Vagina (tissue), 2 donors: Measurements from ENCODE around the gene HM13. TPM values are rescaled to one million over a fixed set of nuclear protein-coding genes. Genes with fewer than 3 reads are reported as not detected.
"Not testable (repeated sequence)": the region's sequence is repeated elsewhere in the genome, so short reads cannot be mapped to it uniquely, and the experiment has no call there.

Experiments used
- DNase-seq, 2 donors: peaks; one replicate each; pipeline ENCODE4 v3.0.0-alpha.2; 2017; ENCODE audit errors: extremely low spot score in 2 of 2
- H3K27ac ChIP-seq: fragments of 200-600 bp; sonication (generic); one replicate; pipeline ENCODE4 v1.5.1; 2019
- H3K27me3 ChIP-seq: fragments of 200-600 bp; sonication (generic); one replicate; pipeline ENCODE4 v1.5.1; 2019
- H3K36me3 ChIP-seq, 2 donors: fragments of 200-600 bp; sonication (generic); one replicate each; pipeline ENCODE4 v1.5.1; 2017 to 2019
- H3K4me1 ChIP-seq: fragments of 200-600 bp; sonication (generic); one replicate; pipeline ENCODE4 v1.5.1; 2019
- H3K4me3 ChIP-seq, 2 donors: fragments of 200-600 bp; sonication (generic); 1 replicate in 1 of 2; 2 replicates in 1 of 2; pipeline ENCODE4 v1.5.1; 2016 to 2019
- H3K9me3 ChIP-seq: fragments of 200-600 bp; sonication (generic); one replicate; pipeline ENCODE4 v1.5.1; 2019
- POLR2A ChIP-seq, 2 donors: fragments of 450-650 bp; IDR thresholded peaks; one replicate each; pipeline ENCODE4 v1.6.1; 2017; ENCODE audit warnings: antibody characterized with exemption in 2 of 2, mild to moderate bottlenecking in 2 of 2, moderate library complexity in 2 of 2
- POLR2AphosphoS5 ChIP-seq, 2 donors: sonication (generic); formaldehyde crosslinking; IDR thresholded peaks; one replicate each; pipeline ENCODE4 v1.9.0; 2017; ENCODE audit warnings: antibody characterized with exemption in 2 of 2, mild to moderate bottlenecking in 2 of 2, low read depth in 1 of 2; ENCODE audit not compliant: insufficient read depth in 1 of 2
- intact Hi-C: fragments of 100-400 bp; cut with DNase I; formaldehyde crosslinking; loops from one replicate; pipeline ENCODE4 v1.15.1; 2023
- microRNA-seq: library from miRNA; unstranded; fragments of <30 nt; microRNA quantifications from one replicate; pipeline ENCODE4, GENCODE V29; 2017; ENCODE audit warnings: borderline number of aligned reads, borderline replicate concordance
- small RNA-seq: library from RNA; depleted of rRNA; stranded (forward); fragments of <200 nt; gene quantifications from one replicate; pipeline ENCODE3, GENCODE V24; 2016
- total RNA-seq: library from RNA; depleted of rRNA; stranded (reverse); fragments of >200 nt; gene quantifications from one replicate; pipeline ENCODE4 v1.2.3, GENCODE V29; 2016
- TF ChIP-seq, protein P1 (sequence below), 3 experiments: fragments of 450-650 bp in 2 of 3; fragments of 200-600 bp in 1 of 3; sonication (generic) in 1 of 3; IDR thresholded peaks; one replicate each; pipeline ENCODE4 v1.5.1; 2017 to 2019; ENCODE audit warnings: antibody characterized with exemption in 3 of 3, mild to moderate bottlenecking in 2 of 3, moderate library complexity in 2 of 3

Gene HM13
- total RNA-seq, 1 donor from 2014 or later, result 77.8 TPM

DNA sequence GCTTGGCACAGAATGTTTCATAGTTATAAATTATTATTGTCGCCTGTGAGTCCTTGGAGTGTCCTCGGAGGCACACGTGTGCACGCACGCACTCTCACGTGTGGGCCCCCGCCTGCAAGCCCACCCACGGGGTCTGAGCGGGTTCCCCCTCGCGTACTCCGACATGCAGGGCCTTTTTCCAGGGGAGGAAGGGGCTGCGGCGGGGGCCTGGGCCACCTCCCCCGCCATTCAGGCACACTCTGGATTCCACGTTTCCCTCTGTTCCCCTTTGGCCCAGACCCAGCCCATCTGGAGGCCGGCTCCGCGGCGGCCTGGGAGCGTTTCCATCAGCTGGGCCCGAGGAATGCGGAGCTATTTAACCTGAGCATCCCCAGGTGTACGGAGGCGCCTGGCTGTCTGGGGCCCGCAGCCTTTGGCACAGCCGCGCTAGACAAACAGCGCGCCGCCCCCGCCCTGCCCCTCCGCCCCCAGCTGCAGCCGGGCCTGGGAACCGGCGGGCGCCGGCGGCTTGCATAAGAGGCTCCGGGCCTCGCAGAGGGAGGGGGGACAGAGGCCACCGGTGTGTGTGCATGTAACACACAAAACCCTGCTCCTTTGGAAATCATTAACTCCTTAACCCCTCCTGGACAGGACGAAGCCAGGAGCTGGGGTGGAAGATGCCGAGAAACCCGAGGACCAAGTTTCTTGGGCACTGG, 94.2 kb downstream of the HM13 start:
- intact Hi-C loops, result no loop called here
- TF ChIP-seq, protein P1, sequence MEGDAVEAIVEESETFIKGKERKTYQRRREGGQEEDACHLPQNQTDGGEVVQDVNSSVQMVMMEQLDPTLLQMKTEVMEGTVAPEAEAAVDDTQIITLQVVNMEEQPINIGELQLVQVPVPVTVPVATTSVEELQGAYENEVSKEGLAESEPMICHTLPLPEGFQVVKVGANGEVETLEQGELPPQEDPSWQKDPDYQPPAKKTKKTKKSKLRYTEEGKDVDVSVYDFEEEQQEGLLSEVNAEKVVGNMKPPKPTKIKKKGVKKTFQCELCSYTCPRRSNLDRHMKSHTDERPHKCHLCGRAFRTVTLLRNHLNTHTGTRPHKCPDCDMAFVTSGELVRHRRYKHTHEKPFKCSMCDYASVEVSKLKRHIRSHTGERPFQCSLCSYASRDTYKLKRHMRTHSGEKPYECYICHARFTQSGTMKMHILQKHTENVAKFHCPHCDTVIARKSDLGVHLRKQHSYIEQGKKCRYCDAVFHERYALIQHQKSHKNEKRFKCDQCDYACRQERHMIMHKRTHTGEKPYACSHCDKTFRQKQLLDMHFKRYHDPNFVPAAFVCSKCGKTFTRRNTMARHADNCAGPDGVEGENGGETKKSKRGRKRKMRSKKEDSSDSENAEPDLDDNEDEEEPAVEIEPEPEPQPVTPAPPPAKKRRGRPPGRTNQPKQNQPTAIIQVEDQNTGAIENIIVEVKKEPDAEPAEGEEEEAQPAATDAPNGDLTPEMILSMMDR (IDR thresholded peaks at IDR 0.05), result no peak
- TF ChIP-seq POLR2AphosphoS5 (IDR thresholded peaks at IDR 0.05; ENCODE audit: insufficient read depth in 1 of 2, low read depth in 1 of 2), result peak; percentile 9 to 89
- no peaks in the 10 kb centered on the region for H3K9me3 ChIP-seq

DNA sequence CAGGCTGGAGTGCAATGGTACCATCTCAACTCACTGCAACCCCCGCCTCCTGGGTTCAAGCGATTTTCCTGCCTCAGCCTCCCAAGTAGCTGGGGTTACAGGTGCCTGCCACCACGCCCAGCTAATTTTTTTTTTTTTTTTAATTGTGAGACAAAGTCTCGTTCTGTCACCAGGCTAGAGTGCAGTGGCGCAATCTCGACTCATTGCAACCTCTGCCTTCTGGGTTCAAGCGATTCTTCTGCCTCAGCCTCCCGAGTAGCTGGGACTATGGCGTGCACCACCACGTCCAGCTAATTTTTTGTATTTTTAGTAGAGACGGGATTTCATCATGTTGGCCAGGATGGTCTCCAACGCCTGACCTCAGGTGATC, 98.0 kb downstream of the HM13 start:
- H3K27ac ChIP-seq, DNase-seq, H3K36me3 ChIP-seq, H3K9me3 ChIP-seq, H3K4me3 ChIP-seq, H3K27me3 ChIP-seq: not testable (repeated sequence)
- intact Hi-C loops, result loop anchor here (2.0 kb wide), 1 partner anchor 43 kb away; no protein-coding TSS in a partner anchor
- peaks cover 46% of the 10 kb centered on the region for H3K4me1 ChIP-seq

More for the DNA sequence above, 94.2 kb downstream of the HM13 start:
- Histone ChIP-seq H3K4me1 (peaks cover 75% of the 10 kb centered on the region), H3K36me3 (no peaks in the 10 kb centered on the region), H3K4me3 (peak overlapping the region; percentile 71 to 96), H3K27me3 (no peaks in the 10 kb centered on the region), H3K27ac (peak overlapping the region; percentile 77)
- no peak for DNase-seq

DNA sequence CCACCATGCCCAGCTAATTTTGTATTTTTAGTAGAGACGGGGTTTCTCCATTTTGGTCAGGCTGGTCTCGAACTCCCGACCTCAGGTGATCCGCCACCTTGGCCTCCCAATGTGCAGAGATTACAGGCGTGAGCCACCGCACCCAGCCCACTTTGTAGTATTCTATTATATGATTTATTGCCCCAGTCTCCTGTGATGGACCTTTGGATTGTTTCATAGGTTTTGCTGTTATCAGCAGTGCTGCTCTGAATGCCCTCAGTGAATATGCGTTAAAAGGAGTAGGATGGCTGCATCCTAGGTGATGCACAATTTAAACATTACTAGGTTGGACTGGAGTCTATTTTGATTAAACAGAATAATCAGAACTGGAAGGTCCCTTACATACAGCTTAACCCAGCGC, 101.2 kb downstream of the HM13 start:
- H3K4me1 ChIP-seq, result peaks cover 24% of the 10 kb centered on the region
- H3K27me3 ChIP-seq, result no peaks in the 10 kb centered on the region
- TF ChIP-seq, protein P1 (IDR thresholded peaks at IDR 0.05), result no peak
- no peak for TF ChIP-seq POLR2A (IDR thresholded peaks at IDR 0.05)
- TF ChIP-seq POLR2AphosphoS5 (IDR thresholded peaks at IDR 0.05; ENCODE audit: insufficient read depth in 1 of 2, low read depth in 1 of 2), result no peak
- H3K4me3 ChIP-seq, result no peak overlapping the region
- H3K27ac ChIP-seq, result no peak overlapping the region
- intact Hi-C loops, result no loop called here
- no peaks in the 10 kb centered on the region for H3K36me3 ChIP-seq
- no peaks in the 10 kb centered on the region for H3K9me3 ChIP-seq
- DNase-seq, result no peak

DNA sequence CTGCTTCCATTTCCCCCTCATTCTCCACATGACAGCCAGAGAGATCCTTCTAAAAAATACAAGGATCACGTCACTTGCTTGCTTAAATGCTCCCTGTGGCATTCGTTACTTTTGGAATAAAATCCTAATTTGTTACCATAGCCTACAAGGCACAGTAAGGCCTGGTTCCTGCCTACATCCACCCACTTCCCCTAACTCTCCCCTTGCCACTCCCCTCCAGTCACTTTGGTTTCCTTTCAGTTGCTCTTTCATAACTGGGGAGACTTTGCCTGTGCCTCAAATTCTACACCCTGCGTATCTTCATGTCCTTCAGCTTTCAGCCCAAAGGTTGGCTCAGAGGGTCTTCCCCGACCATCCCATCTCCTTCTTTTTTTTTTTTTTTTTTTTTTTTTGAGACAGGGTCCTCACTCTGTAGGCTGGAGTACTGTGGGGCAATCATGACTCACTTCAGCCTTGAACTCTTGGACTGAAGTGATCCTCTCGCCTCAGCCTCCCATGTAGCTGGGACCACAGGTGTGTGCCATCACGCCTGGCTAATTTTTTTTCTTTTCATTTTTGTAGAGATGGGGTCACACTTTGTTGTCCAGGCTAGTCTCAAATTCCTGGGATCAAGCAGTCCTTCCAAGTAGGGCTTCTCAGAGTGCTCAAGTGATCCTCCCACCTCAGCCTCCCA, 103.3 kb downstream of the HM13 start:
- Histone ChIP-seq H3K27ac (no peak overlapping the region), H3K36me3 (no peaks in the 10 kb centered on the region), H3K4me3 (no peak overlapping the region), H3K4me1 (peaks cover 2% of the 10 kb centered on the region), H3K9me3 (no peaks in the 10 kb centered on the region), H3K27me3 (no peaks in the 10 kb centered on the region)
- no peak for DNase-seq
- TF ChIP-seq, protein P1 (IDR thresholded peaks at IDR 0.05), result no peak
- TF ChIP-seq POLR2A (IDR thresholded peaks at IDR 0.05) (no peak), POLR2AphosphoS5 (IDR thresholded peaks at IDR 0.05; ENCODE audit: insufficient read depth in 1 of 2, low read depth in 1 of 2) (no peak)
- intact Hi-C loops, result no loop called here

Small RNAs within 50 kb of the gene (microRNA-seq; reads per million reads assigned to microRNA genes)
- not detected for gene MIR3193

Small RNAs within 50 kb of the gene (small RNA-seq; reads per million reads assigned to genes)
- 0.52 reads per million for gene MIR3193

Other genes with a start within 250 kb of the HM13 start
- not detected for gene DEFB116, start 205.9 kb upstream of the HM13 start, total RNA-seq
- gene DEFB118, start 145.8 kb upstream of the HM13 start, total RNA-seq, result not detected
- gene DEFB119, start 123.9 kb upstream of the HM13 start, total RNA-seq, result not detected
- gene DEFB121, start 108.2 kb upstream of the HM13 start, total RNA-seq, result not detected
- not detected for gene DEFB123, start 73.8 kb upstream of the HM13 start, total RNA-seq
- gene DEFB124, start 39.3 kb upstream of the HM13 start, total RNA-seq, result not detected
- gene REM1, start 39.2 kb upstream of the HM13 start, total RNA-seq, result 4.4 TPM
- gene ID1, start 90.8 kb downstream of the HM13 start, total RNA-seq, result 1,190 TPM
- 2.5 TPM for gene COX4I2, start 123.5 kb downstream of the HM13 start, total RNA-seq
- 57.2 TPM for gene BCL2L1, start 208.4 kb downstream of the HM13 start, total RNA-seq
- gene TPX2, start 224.8 kb downstream of the HM13 start, total RNA-seq, result 6.1 TPM